ENCODE results near the gene COQ8B.
"Not testable (repeated sequence)": the region's sequence is repeated elsewhere in the genome, so short reads cannot be mapped to it uniquely, and the experiment has no call there.

The COQ8B gene

GRCh38 chr19:40716482-40717324 is at the start of gene COQ8B, which contains the start of gene ITPKC:
Gene COQ8B (minus strand): TSS chr19:40716886. CDS start chr19:40714632, 2,254 bp downstream.
Gene ITPKC (plus strand): TSS chr19:40717112. CDS start chr19:40717136, 24 bp downstream.
- no peak for FAIRE-seq

GRCh38 chr19:40766385-40766784 is 49.7 kb upstream of the COQ8B start:
- not testable (repeated sequence) for FAIRE-seq

DNA sequence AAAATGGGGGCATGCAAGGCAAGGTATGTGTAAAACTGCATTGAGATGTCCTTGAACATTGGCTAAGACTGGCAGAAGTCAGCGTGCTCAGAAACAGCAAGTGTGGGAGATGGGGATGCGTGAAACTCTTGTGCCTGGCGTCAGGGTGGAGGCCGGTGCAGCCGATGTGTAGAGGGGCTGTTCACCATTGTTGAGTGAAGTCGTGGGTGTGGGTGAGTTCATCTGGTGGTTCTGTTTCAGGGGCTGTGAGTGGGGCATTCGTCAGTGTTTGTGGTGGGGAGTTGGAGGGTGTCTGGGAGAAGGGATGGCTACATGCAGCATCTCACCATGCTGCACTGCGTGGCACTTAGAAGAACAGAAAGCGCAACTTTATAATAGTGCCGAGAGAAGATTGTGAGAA is 47.3 kb upstream of the COQ8B start:
- no peak for FAIRE-seq

- FAIRE-seq = no peak
Observed at GRCh38 chr19:40763526-40763925, 46.8 kb upstream of the COQ8B start.

- no peak for FAIRE-seq
Observed at GRCh38 chr19:40762754-40763470, 46.2 kb upstream of the COQ8B start.

GRCh38 chr19:40759352-40759751 is 42.7 kb upstream of the COQ8B start:
- FAIRE-seq = no peak

DNA sequence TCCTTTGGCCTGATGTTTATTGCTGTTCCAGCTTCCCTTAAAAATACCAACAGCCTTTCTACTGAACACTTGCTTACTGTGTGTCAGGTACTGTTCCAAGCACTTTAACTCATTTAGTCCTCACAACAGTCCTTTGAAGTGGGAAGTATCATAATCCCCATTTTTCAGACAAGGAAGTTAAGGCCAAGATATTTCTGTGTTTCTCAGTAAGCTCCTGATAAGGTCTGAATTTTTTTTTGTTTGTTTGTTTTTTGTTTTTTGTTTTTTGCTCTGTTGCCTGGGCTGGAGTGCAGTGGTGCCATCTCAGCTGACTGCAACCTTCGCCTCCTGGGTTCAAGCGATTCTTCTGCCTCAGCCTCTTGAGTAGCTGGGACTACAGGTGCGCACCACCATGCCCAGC is 41.8 kb upstream of the COQ8B start:
- FAIRE-seq = no peak

GRCh38 chr19:40756502-40757110 is 39.9 kb upstream of the COQ8B start:
- FAIRE-seq = no peak

DNA sequence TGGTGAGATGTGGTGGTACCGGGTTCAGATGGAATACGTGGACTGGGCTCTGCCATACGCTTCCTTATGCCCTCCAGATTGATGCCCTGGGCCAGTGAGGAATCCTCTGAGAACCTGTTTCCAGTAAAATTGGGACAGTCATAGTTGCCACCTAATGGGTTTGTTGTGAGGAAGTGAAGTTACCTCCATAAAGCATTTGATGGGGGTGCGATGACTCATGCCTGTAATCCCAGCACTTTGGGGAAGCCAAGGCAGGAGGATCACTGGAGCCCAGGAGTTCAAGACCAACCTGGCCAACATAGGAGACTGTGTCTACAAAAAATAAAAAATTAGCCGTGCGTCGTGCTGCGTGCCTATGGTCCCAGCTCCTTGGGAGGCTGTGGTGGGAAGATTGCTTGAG is 39.1 kb upstream of the COQ8B start:
- no peak for FAIRE-seq

DNA sequence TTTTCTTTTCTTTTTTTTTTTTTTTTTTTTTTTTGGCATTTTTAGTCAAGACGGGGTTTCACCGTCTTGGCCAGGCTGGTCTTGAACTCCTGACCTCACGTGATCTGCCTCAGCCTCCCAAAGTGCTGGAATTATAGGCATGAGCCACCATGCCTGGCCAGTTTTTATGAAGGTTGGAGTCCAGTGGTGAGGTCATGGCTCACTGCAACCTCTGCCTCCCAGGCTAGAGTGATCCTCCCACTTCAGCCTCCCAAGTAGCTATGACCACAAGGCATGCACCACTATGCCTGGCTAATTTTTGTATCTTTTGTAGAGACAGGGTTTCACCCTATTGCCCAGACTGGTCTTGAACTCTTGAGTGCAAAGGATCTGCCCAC is 38.5 kb upstream of the COQ8B start:
- no peak for FAIRE-seq

- FAIRE-seq = no peak
Observed at GRCh38 chr19:40754611-40755247, 38.0 kb upstream of the COQ8B start.

- no peak for FAIRE-seq
Observed at GRCh38 chr19:40752257-40752781, 35.6 kb upstream of the COQ8B start.

DNA sequence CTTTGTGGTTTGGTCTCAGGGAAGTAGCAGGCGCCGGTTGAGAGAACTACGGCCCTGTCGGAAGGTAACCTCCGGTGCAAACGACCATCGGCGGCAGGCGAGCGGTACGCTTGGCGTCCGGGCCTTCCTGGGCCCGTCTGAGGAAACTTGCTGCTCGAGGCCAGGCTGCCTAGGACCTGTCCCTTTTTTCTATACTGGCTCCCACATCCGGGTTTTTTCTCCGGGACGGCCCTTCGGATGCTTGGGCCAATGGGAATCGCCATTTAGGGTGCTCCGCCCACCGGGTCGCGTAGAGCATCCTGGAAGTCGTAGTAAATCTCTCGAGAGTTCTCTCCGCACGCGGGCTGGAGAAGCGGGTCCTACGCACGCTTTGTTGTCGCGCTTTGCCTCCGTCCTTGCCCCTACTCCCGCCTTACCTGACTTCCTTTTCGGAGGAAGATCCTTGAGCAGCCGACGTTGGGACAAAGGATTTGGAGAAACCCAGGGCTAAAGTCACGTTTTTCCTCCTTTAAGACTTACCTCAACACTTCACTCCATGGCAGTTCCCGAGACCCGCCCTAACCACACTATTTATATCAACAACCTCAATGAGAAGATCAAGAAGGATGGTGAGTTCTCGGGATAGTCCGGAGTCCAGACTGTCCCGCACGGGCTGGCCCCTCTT is 34.3 kb upstream of the COQ8B start, which contains the start of gene SNRPA:
SNRPA (plus strand) TSS at position 330 of the 664 bp plus-strand sequence; CDS start at position 536, 206 bp downstream.
- FAIRE-seq = peak; percentile 17

GRCh38 chr19:40750058-40750873 is 33.6 kb upstream of the COQ8B start, which contains the start of gene ACTMAP:
Gene ACTMAP (minus strand): TSS chr19:40750477. CDS start chr19:40749803, 674 bp downstream.
- FAIRE-seq = peak; percentile 87

GRCh38 chr19:40747536-40747935 is 30.9 kb upstream of the COQ8B start:
- FAIRE-seq = no peak

GRCh38 chr19:40745402-40745780 is 28.7 kb upstream of the COQ8B start:
- FAIRE-seq = no peak

DNA sequence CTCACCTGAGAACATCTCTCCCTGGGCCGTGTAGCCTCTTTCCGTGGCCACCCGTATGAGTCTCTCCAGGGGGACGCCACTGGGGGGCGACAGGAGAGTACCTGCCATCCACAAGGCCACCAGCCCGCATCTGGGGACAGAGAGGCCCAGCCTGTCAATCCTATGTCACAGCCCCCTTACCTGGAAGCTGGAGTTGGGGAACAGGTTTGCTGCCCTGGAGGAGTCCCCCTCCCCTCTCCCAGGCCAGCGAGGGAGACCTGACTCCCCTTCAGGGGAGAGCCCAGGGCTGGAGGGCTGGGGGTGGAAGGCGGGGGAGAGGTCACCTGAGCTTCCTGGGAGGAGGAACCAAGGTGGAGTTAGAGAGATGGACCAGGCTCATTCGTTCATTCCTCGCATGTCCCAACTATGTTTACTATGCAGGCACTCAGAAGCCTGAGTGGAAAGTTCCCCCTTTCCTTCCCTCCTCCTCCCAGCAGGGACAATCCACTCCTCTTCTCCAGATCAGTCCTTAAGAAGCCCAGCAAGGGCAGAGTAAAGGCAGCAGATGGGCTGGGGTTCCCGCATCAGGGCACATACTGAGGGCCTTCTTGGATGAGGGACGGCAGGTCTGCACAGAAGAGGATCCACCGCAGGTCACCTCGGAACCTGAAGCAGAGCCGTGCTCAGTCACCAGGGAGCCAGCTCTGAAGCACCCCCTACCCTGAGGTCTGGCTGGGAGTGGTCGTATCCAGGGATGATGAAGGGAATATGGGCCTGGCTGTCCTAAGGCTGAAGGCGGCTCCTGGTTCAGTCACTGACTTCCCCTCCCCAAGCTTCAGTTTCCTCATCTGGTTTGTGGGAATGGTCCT is 28.1 kb upstream of the COQ8B start:
- FAIRE-seq = no peak

DNA sequence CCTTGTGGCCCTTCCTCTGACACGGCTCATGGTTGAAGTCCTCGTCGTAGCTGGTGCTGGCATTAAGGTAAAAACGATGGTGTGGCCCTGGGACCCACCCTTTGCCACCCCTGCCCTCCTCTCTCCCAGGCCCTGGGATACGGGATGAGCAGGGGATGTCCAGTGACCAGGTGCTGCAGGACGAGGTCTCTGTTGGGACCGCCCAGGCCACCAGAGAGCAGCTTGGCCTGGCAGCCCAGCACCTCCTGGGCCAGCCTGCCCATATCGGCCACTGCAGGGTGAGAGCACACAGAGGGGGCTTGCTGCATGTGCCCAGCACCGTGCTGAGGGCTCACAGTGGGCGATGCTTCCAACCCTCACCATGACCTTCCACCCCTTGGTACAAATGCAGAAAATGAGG is 27.2 kb upstream of the COQ8B start:
- no peak for FAIRE-seq

- no peak for FAIRE-seq
Observed at GRCh38 chr19:40742886-40743285, 26.2 kb upstream of the COQ8B start.

GRCh38 chr19:40742477-40742876 is 25.8 kb upstream of the COQ8B start:
- no peak for FAIRE-seq

All from islet of Langerhans (tissue), 1 donor.